Activated CD8-positive, alpha-beta memory T cell treated with anti-CD3 and anti-CD28 coated beads for 36 hours (primary cell): ENCODE results near the gene RTN1. TPM values are rescaled to one million over a fixed set of nuclear protein-coding genes. Genes with fewer than 3 reads are reported as not detected.
"Not testable (repeated sequence)": the region's sequence is repeated elsewhere in the genome, so short reads cannot be mapped to it uniquely, and the experiment has no call there.

ENCODE experiments used
- CTCF ChIA-PET: fragments of 350-600 bp; sonication (Branson Sonifier 250); formaldehyde crosslinking; loops from one replicate; lab custom pipeline; 2021; ENCODE audit warnings: antibody characterized with exemption; lab: Charles Lee
- POLR2A ChIA-PET: fragments of 350-600 bp; sonication (Branson Sonifier 250); formaldehyde crosslinking; loops from one replicate; lab custom pipeline; 2021; ENCODE audit warnings: antibody characterized with exemption; lab: Charles Lee
- total RNA-seq, 2 experiments: library from RNA; stranded (reverse); gene quantifications; one replicate each; pipeline ENCODE4 v1.2.3, GENCODE V29; 2021

RTN1 gene
- total RNA-seq, 2 experiments from 2014 or later = not detected

DNA sequence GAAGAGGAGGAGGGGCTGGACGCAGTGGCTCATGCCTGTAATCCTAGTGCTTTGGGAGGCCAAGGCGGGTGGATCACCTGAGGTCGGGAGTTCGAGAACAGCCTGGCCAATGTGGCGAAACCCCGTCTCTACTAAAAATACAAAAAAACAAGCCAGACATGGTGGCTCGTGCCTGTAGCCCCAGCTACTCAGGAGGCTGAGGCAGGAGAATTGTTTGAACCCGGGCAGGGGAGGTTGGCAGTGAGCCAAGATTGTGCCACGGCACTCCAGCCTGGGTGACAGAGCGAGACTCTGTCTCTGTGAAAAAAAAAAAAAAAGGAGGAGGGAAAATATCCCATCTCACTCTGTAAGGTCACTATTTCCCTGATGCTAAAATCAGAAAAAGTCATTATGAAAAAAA is 216.4 kb downstream of the RTN1 start:
- POLR2A ChIA-PET, CTCF ChIA-PET: not testable (repeated sequence)

DNA sequence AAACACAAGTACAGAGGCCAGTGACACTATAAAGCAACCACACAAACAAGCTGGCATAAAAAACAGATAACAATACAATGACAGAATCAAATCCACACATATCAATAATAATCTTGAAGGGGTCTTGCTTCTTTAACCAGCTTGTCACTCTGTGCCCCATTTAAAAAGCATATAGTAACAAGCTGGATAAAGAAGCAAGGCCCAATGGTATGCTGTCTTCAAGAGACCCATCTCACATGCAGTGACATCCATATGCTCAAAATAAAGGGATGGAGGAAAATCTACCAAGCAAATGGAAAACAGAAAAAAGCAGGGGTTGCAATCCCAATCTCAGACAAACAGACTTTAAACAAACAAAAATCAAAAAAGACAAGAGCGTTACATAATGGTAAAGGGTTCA is 223.7 kb downstream of the RTN1 start:
- POLR2A ChIA-PET, CTCF ChIA-PET: not testable (repeated sequence)

DNA sequence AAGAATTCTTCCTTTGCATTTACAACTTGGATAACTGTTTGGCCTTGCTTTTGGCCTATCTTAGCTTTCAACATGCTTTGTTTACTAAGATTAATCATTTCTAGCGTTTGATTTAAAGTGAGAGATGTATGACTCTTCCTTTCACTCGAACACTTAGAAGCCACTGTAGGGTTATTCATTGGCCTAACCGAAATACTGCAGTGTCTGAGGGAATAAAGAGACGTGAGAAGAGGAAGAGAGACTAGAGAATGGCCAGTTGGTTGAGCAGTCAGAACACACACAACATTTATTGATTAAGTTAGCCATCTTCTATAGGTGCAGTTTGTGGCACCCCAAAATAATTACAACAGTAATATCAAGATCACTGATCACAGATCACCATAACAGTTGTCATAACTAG is 231.7 kb downstream of the RTN1 start:
- ChIA-PET POLR2A (no interaction called here), CTCF (no interaction called here)

DNA sequence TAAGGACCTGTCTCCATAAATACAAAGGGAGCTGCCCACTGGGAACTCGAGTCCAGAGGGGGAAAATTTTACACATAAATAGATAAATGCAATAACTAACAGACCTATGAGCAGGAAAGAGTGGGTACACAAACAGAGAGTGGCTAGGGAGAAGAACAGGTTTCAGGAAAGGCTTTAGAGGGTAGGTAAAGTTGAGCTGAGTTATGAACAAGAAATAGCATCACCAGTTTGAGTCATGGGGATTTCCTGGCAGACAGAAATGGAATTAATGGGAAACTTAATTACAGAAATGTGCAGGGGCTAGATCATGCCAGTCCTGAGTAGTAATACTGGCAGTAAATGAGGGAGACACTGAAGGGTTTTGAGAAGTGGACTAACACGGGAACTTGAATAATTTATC is 236.0 kb downstream of the RTN1 start:
- CTCF ChIA-PET = no interaction called here
- POLR2A ChIA-PET = no interaction called here

DNA sequence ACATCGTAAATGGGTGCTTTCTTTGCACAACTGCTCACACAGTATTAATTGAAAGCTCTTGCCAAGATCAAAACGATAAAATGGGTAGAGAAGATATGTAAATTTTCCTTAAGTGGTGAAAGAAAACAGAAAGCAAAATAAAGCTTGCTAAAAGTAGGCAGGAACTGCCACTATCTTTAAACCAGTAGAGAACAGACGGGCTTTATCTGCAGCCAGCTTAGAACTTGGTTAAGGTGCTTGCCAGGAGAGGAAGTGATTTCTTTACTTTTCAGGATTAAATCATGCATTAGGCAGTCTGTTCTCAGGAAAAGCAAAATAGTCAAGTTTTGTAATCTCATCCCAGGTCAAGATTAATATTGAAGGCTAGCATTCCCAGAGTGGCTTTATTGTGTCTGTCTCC is 237.1 kb downstream of the RTN1 start:
- CTCF ChIA-PET = interaction anchor here (1.0 to 1.8 kb wide), 2 partner anchors 19 to 550 kb away, joined by 3 to 4 read pairs; no protein-coding TSS in a partner anchor
- POLR2A ChIA-PET = no interaction called here

DNA sequence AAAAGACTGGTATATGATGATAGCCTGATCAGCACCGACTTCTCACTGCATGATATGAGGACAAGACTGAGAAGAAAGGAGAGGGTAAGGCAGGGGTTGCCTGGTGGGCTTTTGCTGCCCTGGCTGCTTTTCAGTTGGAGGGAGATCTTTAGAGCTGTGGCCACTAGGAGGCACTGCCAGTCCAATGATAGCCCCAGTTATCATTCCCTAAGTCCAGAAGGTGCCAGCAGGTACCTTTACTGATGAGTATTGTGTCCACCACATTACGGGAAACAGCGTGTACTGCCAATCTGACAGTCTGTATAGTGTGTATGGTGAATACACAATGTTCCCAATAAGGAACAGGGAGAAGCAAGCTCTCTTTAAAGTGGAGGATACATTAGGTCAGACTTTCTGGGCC is 238.2 kb downstream of the RTN1 start:
- POLR2A ChIA-PET = no interaction called here
- CTCF ChIA-PET = interaction anchor here (1.8 kb wide), 1 partner anchor 20 kb away, joined by 4 read pairs; no protein-coding TSS in a partner anchor

DNA sequence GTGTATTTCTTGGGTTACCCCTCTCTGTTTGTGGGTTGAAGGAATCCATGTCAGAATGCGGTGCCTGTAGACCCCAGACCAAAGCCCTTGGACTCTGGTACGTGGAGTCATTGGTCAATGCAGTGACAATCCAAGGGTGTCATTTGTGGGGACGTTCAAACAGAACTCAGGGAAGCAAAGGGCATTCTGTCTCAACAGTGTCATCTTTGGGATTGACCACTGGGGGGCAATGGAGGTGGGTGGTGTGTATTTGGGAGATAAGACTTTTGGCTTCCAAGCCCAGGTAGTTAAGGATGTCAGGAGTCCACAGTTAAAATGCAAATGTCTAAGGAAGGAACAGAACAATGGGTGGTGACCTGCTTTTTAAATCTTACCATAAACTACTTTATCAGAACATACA is 239.3 kb downstream of the RTN1 start:
- ChIA-PET POLR2A (no interaction called here), CTCF (no interaction called here)

DNA sequence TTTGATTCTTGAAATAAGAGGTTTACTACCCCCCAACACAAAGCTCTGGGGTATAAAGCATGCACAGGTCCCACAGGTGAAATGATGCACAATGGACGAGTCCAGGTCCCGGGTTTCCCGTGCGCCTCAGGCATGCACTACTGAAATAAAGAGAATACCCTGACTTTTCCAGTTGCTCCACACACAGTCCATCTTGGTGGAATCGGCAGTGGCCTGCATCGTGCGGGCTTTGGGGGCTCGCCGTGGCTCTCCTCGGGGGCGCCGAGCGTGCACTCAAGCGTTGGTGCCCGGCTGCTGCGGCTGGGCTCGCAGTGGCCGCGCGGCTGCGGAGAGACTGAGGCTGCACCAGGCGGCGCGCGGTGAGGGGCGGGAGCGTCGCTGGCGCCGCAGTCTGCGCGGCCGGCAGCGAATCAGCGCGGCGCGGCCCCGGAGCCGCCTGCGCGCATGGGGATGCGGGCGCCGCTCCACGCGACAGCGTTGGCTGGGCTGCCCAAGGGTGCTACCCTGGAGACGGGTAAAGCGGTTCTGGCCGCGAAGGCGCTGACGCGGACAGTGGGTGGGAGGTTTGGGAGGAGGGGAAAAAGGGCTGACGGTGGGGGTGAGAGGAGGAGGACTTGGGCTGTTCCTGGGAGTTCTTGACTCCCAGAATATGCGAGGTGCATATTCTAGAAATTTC is 240.2 kb downstream of the RTN1 start:
- ChIA-PET POLR2A (no interaction called here), CTCF (no interaction called here)

DNA sequence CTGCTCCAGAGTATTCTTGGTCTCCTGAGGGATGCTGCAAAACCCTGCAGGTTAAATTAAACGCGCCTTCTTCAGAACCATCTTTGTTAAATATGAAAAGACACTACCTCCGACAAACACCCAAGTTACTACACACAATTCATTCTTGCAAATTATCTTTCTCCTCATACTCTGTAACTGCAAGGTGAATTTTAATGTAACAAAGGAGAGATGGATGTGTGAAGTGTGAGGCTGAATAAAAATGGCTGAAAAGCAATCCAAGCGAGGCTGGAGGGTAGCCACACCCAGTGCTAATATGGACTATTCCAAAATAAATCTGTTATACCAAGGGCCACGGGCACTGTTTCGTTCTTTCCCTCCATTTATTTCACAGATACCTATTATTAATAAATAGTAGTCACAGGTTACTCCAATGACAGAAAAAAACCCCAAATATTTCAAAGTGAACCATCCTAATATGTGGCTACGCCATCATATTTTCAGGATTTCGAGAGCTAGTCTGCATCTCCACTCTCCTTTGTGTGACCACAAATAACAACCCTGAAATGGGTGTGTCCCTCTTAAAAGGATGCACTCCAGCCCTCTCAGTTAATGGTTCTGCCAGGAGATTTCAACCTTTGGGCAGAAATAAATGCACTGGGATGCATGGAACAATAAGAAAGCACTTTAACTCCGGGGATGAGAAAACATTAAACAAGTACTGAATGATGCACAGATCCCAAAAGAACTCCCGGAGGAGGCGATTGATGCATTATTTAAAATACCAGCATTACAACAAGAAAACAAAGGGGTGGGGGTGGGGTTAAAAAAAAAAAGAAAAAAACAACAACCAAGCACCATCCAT is 240.9 kb downstream of the RTN1 start:
- ChIA-PET CTCF (no interaction called here), POLR2A (no interaction called here)

DNA sequence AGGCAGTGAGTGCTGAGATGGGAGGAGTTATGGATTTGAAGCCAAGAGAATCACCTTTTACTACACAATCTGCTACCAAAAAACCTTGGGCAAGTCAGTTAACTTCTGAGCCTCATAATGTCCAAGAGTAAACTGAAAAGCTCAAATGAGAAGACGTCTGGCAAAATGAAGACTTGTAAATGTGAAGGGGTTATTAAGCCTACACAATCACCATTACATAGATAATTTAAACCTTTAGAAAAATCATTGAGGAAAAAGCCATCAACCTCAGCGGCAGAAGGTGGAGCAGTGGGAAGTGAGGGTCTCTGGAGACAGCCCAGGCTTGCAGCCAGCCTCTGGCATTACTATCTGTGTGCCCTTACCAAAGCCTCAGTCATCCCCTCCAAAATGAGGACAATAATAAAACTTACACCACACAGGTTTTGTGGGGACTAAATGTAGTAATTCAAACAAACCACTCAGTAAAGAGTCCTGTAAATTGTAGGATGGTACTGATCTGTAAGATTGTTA is 243.5 kb downstream of the RTN1 start:
- ChIA-PET POLR2A (no interaction called here), CTCF (no interaction called here)

DNA sequence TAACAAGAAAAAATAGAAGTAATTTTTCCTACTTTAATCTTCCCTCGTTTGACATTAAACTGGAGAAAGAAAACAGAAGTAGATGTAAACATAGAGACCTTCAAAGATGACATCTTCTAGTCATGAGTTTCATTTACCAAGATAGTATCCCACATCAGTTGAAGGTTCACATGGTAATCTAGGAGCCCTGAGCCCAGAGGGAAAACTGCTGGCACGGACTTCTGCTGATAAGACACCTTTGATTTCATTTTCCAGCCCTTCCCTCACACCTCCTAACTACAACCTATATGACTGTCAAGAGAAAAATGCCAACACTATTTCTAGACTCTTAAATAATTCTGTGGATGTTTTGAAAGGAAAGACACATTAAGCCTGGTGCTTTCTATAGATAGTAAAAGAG is 247.9 kb downstream of the RTN1 start:
- POLR2A ChIA-PET = no interaction called here

DNA sequence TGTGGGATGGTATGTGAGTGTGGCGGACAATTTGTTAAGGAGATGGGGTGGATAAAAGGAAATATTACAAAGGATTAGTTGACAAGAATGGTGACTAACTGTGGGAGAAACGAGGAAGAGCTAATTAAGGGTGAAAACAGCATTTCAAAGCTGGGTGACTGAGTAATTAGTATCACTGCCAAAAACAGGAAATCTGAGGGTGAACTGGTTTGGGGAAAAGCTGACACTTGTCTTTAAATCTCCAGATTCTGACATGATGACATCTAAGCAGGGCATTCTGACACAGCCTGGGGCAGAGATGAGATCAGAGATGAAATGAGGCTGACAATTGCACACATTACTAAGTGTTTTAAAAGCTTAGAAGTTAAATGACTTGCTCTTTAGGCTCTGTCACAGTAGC is 251.5 kb downstream of the RTN1 start:
- CTCF ChIA-PET = no interaction called here
- POLR2A ChIA-PET = no interaction called here

More for the DNA sequence above, 247.9 kb downstream of the RTN1 start:
- CTCF ChIA-PET = no interaction called here

DNA sequence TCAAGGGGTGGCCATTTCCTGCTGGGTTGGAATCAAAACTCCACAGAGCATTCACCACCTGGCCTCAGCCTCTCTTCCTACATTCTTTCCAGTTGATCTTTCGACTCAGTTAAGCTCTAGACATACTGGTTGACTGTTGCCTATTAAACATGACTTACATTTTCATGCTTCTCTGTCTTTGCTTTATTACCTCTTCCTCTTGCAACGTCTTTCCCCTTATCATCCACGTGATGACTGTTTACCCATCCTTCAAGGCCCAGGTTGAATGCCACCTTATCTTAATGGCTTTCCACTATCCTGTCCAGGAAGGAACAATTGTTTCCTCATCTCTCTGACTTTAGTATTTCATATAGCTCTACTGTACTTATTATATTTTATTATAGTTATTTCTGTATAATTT is 269.5 kb downstream of the RTN1 start:
- ChIA-PET CTCF (no interaction called here), POLR2A (no interaction called here)

DNA sequence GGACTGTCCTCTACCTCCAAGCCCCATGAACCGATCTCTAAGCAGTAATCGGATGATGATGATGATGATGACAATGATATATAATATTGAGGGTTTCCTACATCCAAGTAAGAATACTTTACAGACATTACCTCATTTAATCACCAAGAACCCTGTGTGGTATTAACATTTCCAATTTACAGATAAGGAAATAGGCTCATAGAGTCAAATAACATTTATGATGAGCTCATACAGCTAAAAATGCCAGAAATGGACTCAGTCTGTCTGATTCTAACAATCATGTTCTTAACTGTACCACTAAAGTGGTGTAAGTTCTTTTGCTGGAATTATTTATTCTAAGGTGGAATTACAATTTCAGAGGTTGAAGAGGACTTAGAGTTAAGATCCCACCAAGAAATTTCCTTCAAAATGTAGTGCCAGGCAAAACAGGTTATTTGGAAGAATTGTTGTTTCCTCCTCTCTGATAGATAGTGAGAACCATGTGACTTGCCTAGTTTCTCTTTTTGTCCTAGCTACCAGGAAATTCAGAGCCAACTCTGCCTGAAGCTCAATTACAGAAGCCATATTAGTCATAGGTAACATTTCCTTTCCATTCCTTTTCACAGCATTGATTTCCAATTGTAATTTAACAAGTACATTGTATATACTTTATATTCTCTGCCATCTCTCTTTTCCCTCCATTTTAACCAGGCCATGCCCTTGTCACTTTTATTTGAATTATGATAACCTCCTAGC is 270.2 kb downstream of the RTN1 start:
- ChIA-PET CTCF (no interaction called here), POLR2A (no interaction called here)

DNA sequence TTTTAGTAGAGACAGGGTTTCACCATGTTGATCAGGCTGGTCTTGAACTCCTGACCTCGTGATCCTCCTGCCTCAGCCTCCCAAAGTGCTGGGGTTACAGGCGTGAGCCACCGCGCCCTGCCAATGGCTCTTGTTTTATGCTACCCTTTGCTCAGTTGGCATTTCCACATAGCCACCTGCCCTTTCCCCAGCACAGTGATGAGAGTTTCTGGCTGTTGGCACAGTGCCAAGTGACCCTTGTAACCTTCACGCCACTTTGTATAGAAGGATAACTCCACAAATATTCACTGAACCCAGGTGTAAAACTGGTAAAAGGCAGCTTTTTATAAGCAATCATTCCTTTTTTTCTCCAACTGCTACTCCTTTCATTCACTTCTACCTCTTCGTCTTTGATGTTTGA is 275.5 kb downstream of the RTN1 start:
- CTCF ChIA-PET = no interaction called here
- POLR2A ChIA-PET = no interaction called here

DNA sequence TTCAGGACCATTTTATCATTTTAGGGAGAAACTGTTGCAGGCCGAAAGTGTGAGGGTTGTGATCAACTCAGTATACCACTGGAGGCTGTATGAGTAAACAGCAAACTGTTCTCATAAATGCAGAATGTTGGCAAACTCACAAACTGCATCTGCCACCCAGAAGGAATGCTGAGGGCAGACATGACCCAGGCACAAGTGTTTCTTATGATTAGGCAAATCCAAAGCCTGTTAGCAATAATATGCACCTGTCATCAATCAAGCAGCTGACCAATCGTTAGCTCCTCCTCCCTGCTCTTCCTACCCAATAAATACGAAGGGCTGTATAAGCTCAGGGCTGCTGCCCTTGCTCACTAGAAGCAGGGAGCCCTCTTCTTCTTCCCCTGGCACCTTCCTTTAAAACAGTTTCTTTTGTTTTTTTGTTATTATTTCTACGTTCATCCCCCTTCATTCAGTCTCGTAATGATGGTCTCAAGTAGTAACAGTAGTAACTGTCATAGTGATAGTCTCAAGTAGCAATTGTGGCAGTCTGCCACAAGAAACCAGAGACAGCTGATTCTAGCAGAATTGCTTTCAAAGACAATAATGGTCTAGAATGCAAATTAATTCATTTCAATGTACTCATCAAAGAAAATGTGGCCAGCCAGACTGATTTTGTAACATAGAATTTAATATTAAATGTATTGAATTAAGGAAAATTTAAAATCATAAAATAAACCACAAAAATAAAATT is 278.8 kb downstream of the RTN1 start:
- CTCF ChIA-PET = no interaction called here
- POLR2A ChIA-PET = no interaction called here

DNA sequence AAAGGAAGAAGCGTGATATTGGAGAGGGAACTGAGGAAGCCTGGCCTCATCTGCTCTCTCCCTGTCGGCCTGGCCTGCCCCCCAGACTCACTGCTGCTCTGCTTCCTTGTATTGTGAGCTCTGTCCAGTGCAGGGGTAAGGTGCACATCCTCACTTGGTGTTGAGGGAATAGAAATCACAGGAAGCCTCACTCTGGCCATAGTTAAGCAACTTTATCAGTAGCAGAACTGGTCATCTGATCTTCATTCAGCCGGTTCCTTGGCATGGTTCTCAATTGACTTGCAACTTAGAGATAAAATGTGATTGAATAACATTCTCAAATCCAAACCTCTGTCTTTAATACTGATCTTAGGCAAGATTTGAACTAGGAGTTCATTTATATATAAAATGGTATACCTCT is 282.5 kb downstream of the RTN1 start:
- ChIA-PET POLR2A (no interaction called here), CTCF (no interaction called here)

DNA sequence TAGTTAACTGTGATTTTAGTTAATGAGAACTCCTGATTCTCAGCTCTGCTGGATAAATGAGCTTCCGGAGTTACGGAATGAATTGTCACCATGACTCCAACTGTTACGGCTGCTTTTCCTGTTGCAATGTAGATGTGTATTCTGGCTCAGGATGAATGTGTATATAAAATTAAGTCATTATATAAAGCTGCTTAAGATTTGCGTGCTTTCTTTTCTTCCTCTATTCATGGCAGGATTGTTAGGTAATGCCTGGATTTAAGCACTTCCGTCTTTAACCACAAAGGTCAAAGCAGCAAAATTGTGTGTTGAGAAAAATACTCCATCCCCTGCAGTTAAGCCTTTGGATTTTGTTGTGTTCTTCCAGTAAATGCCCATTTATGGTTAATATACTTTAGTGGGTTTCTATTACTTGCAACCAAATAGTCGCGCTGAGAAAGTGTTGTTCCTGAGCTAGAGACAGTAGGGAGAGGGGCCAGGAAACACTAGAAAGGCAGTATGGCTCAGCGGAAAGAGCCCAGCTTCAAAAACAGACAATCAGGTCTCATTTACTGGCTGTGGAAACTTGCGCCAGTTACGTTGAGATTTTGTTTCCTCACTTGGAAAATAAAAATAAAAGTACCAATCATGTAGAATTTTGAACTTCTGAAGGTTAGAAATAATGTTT is 284.6 kb downstream of the RTN1 start:
- POLR2A ChIA-PET = no interaction called here
- CTCF ChIA-PET = interaction anchor here (1.3 kb wide), 1 partner anchor 9 kb away, joined by 3 read pairs; the partner anchor contains the start of gene CCDC175

DNA sequence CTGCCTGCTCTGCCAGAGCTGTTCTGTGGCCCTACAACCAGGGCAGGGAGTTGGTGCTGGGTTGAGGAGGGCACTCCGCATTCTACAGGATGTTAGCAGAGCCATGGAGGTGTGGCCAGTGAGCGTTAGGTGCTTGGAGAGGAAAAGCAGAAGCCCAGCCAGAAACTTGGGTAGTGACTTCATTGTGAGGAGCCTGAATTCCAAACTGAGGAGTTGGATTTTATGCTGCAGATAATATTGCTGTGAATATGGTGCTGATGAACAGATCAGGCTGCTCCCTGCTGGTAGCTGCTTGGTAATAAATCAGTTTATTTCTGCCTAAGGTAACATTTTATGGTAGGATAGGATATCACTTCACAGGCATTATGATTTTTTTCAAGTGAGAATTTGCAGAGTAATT is 286.8 kb downstream of the RTN1 start:
- POLR2A ChIA-PET = no interaction called here
- CTCF ChIA-PET = no interaction called here
